ENCODE measurements around the gene WDR7.

Gene WDR7

DNA sequence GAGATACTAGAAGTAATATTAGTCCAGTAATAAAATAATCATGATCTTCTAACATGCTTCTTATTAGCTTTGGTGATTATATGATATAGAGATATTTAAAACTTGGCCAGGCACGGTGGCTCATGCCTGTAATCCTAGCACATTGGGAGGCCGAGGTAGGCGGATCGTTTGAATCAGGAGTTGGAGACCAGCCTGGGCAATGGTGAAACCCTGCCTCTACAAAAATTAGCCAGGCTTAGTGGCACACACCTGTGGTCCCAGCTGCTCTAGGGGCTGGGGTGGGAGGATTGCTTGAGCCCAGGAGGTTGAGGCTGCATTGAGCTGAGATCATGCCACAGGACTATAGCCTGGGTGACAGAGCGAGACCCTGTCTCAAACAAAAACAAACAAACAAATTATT lies 87.0 kb downstream of the WDR7 start:
- H3K9me3 ChIP-seq (ENCODE audit: control insufficient read depth in 5 of 5, low read length in 5 of 5): no peaks in the 10 kb centered on the region
- no peak overlapping the region for H3K9ac ChIP-seq (ENCODE audit: low read length in 5 of 5)
- no peak overlapping the region for H3K4me3 ChIP-seq (ENCODE audit: low read depth in 1 of 5, low read length in 5 of 5)
- peaks cover 0 to 10% (median 4%) of the 10 kb centered on the region in 5 donors for H3K36me3 ChIP-seq (ENCODE audit: control insufficient read depth in 5 of 5, insufficient read depth in 5 of 5, low read length in 5 of 5)
- H3K27me3 ChIP-seq (ENCODE audit: control insufficient read depth in 5 of 5, insufficient read depth in 4 of 5, low read length in 5 of 5): no peaks in the 10 kb centered on the region
- H3K4me1 ChIP-seq (ENCODE audit: control insufficient read depth in 5 of 5, insufficient read depth in 5 of 5, low read length in 5 of 5): no peaks in the 10 kb centered on the region
- H3K27ac ChIP-seq (ENCODE audit: low read depth, low read length): no peak overlapping the region

DNA sequence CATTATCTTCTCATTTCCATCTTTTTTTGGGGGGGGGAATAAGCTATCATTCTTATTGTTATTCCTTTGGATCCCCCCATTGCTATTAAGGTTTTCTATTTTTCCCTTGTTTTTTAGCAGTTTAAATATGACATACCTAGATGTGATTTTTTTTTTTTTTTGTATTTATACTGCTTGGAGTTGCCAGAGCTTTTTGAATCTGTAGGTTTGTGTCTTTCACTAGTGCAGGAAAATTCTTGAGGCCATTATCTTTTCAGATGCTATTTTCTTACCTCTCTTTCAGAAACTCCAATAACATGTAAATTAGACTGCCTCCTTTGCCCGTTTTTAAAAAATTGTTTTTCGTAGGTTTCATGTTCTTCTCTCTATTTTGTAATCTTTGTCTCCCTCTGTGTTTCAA lies 88.6 kb downstream of the WDR7 start:
- no peaks in the 10 kb centered on the region for H3K9me3 ChIP-seq (ENCODE audit: control insufficient read depth in 5 of 5, low read length in 5 of 5)
- no peak overlapping the region for H3K4me3 ChIP-seq (ENCODE audit: low read depth in 1 of 5, low read length in 5 of 5)
- no peak overlapping the region for H3K27ac ChIP-seq (ENCODE audit: low read depth, low read length)
- no peak overlapping the region for H3K9ac ChIP-seq (ENCODE audit: low read length in 5 of 5)
- H3K27me3 ChIP-seq (ENCODE audit: control insufficient read depth in 5 of 5, insufficient read depth in 4 of 5, low read length in 5 of 5): no peaks in the 10 kb centered on the region
- peaks cover 0 to 6% (median 0%) of the 10 kb centered on the region in 5 donors for H3K36me3 ChIP-seq (ENCODE audit: control insufficient read depth in 5 of 5, insufficient read depth in 5 of 5, low read length in 5 of 5)
- no peaks in the 10 kb centered on the region for H3K4me1 ChIP-seq (ENCODE audit: control insufficient read depth in 5 of 5, insufficient read depth in 5 of 5, low read length in 5 of 5)

DNA sequence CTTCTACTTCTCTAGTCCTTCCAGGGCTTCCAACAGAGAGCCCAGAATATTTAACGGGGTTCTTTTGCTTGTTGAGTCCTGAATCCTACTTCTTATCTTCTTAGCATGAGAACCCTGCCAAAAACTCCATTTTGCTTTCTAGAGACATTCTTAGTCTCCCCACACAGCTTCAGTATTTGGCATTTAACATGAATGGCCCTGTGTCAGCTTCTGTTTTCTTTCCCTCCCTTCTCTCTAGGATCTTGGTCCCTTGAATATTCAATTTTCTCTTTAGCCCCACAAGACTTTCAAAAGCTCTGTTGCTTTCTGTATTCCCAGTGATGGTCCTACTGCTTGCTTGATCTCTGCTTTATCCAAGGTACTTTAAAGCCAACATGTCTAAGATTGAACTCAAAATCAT lies 89.5 kb downstream of the WDR7 start:
- Histone ChIP-seq H3K4me1 (ENCODE audit: control insufficient read depth in 5 of 5, insufficient read depth in 5 of 5, low read length in 5 of 5) (no peaks in the 10 kb centered on the region), H3K4me3 (ENCODE audit: low read depth in 1 of 5, low read length in 5 of 5) (no peak overlapping the region), H3K27me3 (ENCODE audit: control insufficient read depth in 5 of 5, insufficient read depth in 4 of 5, low read length in 5 of 5) (no peaks in the 10 kb centered on the region), H3K9ac (ENCODE audit: low read length in 5 of 5) (no peak overlapping the region), H3K27ac (ENCODE audit: low read depth, low read length) (no peak overlapping the region), H3K36me3 (ENCODE audit: control insufficient read depth in 5 of 5, insufficient read depth in 5 of 5, low read length in 5 of 5) (peaks cover 0 to 4% (median 0%) of the 10 kb centered on the region in 5 donors), H3K9me3 (ENCODE audit: control insufficient read depth in 5 of 5, low read length in 5 of 5) (no peaks in the 10 kb centered on the region)

DNA sequence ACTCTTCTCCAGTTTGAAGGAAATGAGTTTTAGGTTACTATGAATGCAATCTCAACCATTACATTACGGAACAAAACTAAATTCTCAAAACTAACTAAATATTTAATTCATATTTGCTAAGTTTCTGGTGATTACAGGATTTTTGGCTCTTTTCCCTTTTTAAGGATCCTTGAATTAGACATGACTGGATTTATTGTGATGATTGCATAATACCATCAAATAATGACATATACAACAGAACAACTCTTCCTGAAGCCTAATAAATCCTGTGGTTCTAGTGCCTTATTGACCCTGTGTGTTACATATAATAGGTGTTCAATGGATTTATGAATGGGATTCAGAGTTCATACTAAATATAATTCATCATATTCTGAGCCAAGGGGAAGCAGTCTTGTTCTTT lies 90.5 kb downstream of the WDR7 start:
- H3K36me3 ChIP-seq (ENCODE audit: control insufficient read depth in 5 of 5, insufficient read depth in 5 of 5, low read length in 5 of 5): peaks cover 0 to 4% (median 0%) of the 10 kb centered on the region in 5 donors
- peaks cover 0 to 1% (median 0%) of the 10 kb centered on the region in 5 donors for H3K4me1 ChIP-seq (ENCODE audit: control insufficient read depth in 5 of 5, insufficient read depth in 5 of 5, low read length in 5 of 5)
- no peak overlapping the region for H3K4me3 ChIP-seq (ENCODE audit: low read depth in 1 of 5, low read length in 5 of 5)
- H3K9ac ChIP-seq (ENCODE audit: low read length in 5 of 5): no peak overlapping the region
- no peaks in the 10 kb centered on the region for H3K27me3 ChIP-seq (ENCODE audit: control insufficient read depth in 5 of 5, insufficient read depth in 4 of 5, low read length in 5 of 5)
- no peaks in the 10 kb centered on the region for H3K9me3 ChIP-seq (ENCODE audit: control insufficient read depth in 5 of 5, low read length in 5 of 5)
- H3K27ac ChIP-seq (ENCODE audit: low read depth, low read length): no peak overlapping the region

DNA sequence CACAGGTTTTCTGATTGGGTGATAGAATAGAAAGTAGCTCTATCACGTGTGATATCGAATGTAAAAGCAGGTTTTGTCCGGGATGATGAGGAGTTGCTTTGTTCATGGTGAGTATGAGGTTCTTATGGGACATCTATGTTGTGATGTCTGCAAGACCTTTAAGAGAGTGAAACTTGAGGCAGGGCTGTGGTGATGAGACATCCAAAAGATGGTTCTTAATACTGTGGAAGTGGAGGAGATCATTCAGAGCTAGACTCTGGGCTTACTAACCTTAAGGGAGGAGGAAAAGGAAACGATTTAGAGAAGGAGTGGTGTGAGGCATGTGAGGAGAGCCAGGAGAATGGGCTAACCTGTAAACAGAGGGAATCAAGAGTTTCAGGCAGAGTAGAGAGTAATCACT lies 92.0 kb downstream of the WDR7 start:
- Histone ChIP-seq H3K4me3 (ENCODE audit: low read depth in 1 of 5, low read length in 5 of 5) (no peak overlapping the region), H3K4me1 (ENCODE audit: control insufficient read depth in 5 of 5, insufficient read depth in 5 of 5, low read length in 5 of 5) (peaks cover 0 to 4% (median 0%) of the 10 kb centered on the region in 5 donors), H3K9me3 (ENCODE audit: control insufficient read depth in 5 of 5, low read length in 5 of 5) (no peaks in the 10 kb centered on the region), H3K9ac (ENCODE audit: low read length in 5 of 5) (no peak overlapping the region), H3K36me3 (ENCODE audit: control insufficient read depth in 5 of 5, insufficient read depth in 5 of 5, low read length in 5 of 5) (peaks cover 0 to 4% (median 0%) of the 10 kb centered on the region in 5 donors), H3K27me3 (ENCODE audit: control insufficient read depth in 5 of 5, insufficient read depth in 4 of 5, low read length in 5 of 5) (no peaks in the 10 kb centered on the region), H3K27ac (ENCODE audit: low read depth, low read length) (no peak overlapping the region)

DNA sequence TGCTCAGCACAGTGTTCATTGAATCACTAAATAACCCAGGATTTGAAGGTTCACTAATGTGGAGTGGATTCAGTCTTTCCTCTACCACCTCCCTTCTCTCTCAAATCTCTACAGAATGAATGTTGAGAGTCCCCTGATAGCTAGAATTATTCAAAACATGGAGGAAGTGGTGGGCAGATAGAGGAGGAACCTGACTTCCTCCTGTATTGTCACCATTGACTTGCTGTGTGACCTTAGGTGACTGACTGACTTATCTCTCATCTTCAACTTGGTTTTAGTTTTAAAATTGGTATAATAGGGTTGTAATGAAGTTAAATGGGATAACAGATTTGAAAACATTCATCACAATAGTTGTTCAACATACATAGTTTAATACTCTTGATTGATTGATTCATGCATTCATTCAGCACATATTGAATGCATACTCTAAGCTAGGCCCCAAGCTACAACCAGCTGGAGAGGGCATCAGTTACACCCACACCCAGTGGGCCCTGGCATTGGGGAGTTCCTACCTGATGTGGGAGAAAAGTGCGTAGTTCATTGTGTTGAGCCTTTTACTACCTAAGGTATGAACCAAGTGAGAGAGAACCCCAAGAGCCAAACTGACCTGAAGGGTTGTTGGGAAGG lies 96.0 kb downstream of the WDR7 start:
- no peak overlapping the region for H3K4me3 ChIP-seq (ENCODE audit: low read depth in 1 of 5, low read length in 5 of 5)
- peaks cover 0 to 4% (median 0%) of the 10 kb centered on the region in 5 donors for H3K4me1 ChIP-seq (ENCODE audit: control insufficient read depth in 5 of 5, insufficient read depth in 5 of 5, low read length in 5 of 5)
- no peaks in the 10 kb centered on the region for H3K27me3 ChIP-seq (ENCODE audit: control insufficient read depth in 5 of 5, insufficient read depth in 4 of 5, low read length in 5 of 5)
- H3K9me3 ChIP-seq (ENCODE audit: control insufficient read depth in 5 of 5, low read length in 5 of 5): no peaks in the 10 kb centered on the region
- H3K36me3 ChIP-seq (ENCODE audit: control insufficient read depth in 5 of 5, insufficient read depth in 5 of 5, low read length in 5 of 5): peaks cover 0 to 7% (median 0%) of the 10 kb centered on the region in 5 donors
- H3K9ac ChIP-seq (ENCODE audit: low read length in 5 of 5): no peak overlapping the region
- no peak overlapping the region for H3K27ac ChIP-seq (ENCODE audit: low read depth, low read length)

DNA sequence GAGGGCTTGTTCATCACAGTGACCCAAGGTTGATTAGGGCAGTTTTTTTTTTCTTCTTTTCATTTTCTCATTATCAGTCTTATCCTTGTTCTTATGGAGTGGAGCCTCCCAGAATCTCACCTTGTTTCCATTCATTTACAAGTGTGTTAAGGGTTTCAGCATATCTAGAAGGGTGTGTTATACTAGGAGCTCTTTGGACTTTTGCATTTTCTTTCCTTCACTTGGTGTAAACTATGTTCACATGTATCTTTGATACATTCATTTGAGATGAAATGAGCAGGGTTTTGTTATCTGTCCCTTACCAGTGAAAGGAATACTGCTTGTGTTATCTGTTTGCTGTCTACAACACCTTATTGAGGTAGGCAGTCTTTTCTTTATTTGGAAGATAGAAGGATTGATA lies 96.7 kb downstream of the WDR7 start:
- Histone ChIP-seq H3K4me3 (ENCODE audit: low read depth in 1 of 5, low read length in 5 of 5) (no peak overlapping the region), H3K9me3 (ENCODE audit: control insufficient read depth in 5 of 5, low read length in 5 of 5) (no peaks in the 10 kb centered on the region), H3K27me3 (ENCODE audit: control insufficient read depth in 5 of 5, insufficient read depth in 4 of 5, low read length in 5 of 5) (no peaks in the 10 kb centered on the region), H3K9ac (ENCODE audit: low read length in 5 of 5) (no peak overlapping the region), H3K27ac (ENCODE audit: low read depth, low read length) (no peak overlapping the region), H3K36me3 (ENCODE audit: control insufficient read depth in 5 of 5, insufficient read depth in 5 of 5, low read length in 5 of 5) (peaks cover 0 to 7% (median 0%) of the 10 kb centered on the region in 5 donors), H3K4me1 (ENCODE audit: control insufficient read depth in 5 of 5, insufficient read depth in 5 of 5, low read length in 5 of 5) (peaks cover 0 to 4% (median 0%) of the 10 kb centered on the region in 5 donors)

DNA sequence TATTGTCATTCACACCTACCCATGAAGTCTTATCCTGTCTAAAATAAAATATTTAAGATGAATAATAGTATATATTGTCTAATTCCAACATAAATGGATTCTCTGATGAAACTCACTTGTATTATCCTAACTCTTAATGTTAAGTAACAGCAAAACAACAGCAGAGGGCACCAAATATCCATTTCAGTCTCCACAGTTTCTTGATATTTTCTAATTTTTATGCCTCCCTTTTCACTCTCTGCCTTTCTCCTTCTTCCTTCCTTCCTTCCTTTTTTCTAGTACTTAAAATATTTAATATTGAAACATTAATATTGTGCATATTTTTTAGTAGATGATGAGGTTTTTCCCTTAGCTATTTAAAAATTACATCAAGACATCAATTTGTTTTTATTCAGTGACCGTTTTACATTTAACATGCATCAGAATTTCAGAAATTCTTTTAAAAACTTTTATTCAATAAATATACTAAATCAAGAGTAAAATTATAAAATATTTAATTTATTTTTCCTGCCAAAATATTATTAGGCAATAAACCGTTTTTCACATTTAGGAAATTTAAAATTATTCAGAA lies 97.6 kb downstream of the WDR7 start:
- no peaks in the 10 kb centered on the region for H3K9me3 ChIP-seq (ENCODE audit: control insufficient read depth in 5 of 5, low read length in 5 of 5)
- no peak overlapping the region for H3K4me3 ChIP-seq (ENCODE audit: low read depth in 1 of 5, low read length in 5 of 5)
- no peak overlapping the region for H3K9ac ChIP-seq (ENCODE audit: low read length in 5 of 5)
- peaks cover 0 to 7% (median 0%) of the 10 kb centered on the region in 5 donors for H3K36me3 ChIP-seq (ENCODE audit: control insufficient read depth in 5 of 5, insufficient read depth in 5 of 5, low read length in 5 of 5)
- H3K27me3 ChIP-seq (ENCODE audit: control insufficient read depth in 5 of 5, insufficient read depth in 4 of 5, low read length in 5 of 5): no peaks in the 10 kb centered on the region
- peaks cover 0 to 4% (median 0%) of the 10 kb centered on the region in 5 donors for H3K4me1 ChIP-seq (ENCODE audit: control insufficient read depth in 5 of 5, insufficient read depth in 5 of 5, low read length in 5 of 5)
- no peak overlapping the region for H3K27ac ChIP-seq (ENCODE audit: low read depth, low read length)

DNA sequence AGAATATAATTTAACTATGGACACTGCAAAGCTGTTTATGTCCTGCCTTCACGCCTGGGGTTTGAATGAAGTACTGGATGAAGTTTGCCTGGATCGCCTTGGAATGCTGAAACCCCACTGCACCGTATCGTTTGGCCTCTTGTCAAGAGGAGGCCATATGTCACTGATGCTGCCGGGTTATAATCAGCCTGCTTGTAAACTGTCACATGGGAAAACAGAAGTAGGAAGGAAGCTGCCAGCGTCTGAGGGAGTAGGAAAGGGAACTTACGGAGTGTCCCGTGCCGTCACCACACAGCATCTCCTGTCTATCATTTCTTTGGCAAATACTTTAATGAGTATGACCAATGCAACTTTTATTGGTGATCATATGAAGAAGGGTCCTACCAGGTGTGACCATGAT lies 105.8 kb downstream of the WDR7 start:
- peaks cover 0 to 5% (median 0%) of the 10 kb centered on the region in 5 donors for H3K9me3 ChIP-seq (ENCODE audit: control insufficient read depth in 5 of 5, low read length in 5 of 5)
- peaks cover 0 to 12% (median 5%) of the 10 kb centered on the region in 5 donors for H3K36me3 ChIP-seq (ENCODE audit: control insufficient read depth in 5 of 5, insufficient read depth in 5 of 5, low read length in 5 of 5)
- no peak overlapping the region for H3K27ac ChIP-seq (ENCODE audit: low read depth, low read length)
- H3K4me1 ChIP-seq (ENCODE audit: control insufficient read depth in 5 of 5, insufficient read depth in 5 of 5, low read length in 5 of 5): peaks cover 0 to 6% (median 0%) of the 10 kb centered on the region in 5 donors
- H3K4me3 ChIP-seq (ENCODE audit: low read depth in 1 of 5, low read length in 5 of 5): no peak overlapping the region
- no peak overlapping the region for H3K9ac ChIP-seq (ENCODE audit: low read length in 5 of 5)
- H3K27me3 ChIP-seq (ENCODE audit: control insufficient read depth in 5 of 5, insufficient read depth in 4 of 5, low read length in 5 of 5): no peaks in the 10 kb centered on the region

DNA sequence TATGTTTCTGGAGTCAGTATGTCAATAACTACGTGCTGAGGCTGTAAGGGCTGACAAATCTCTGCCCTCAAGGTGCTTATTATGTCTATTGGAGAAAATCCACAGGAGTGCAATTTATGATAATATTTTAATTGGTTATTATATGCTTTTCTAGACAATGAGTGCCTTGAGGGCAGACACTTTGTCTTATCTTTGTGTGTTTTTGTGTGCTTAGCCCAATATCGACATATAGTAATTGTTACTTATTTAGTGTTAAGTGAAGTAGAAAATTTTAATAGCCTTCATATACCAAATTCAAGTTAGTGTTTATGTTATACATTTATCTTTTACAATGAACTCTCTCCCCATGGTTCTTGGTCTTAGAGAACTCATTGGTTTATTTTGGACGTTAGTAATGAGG lies 118.9 kb downstream of the WDR7 start:
- Histone ChIP-seq H3K27ac (ENCODE audit: low read depth, low read length) (no peak overlapping the region), H3K36me3 (ENCODE audit: control insufficient read depth in 5 of 5, insufficient read depth in 5 of 5, low read length in 5 of 5) (peaks cover 0 to 9% (median 4%) of the 10 kb centered on the region in 5 donors), H3K27me3 (ENCODE audit: control insufficient read depth in 5 of 5, insufficient read depth in 4 of 5, low read length in 5 of 5) (no peaks in the 10 kb centered on the region), H3K9ac (ENCODE audit: low read length in 5 of 5) (no peak overlapping the region), H3K4me1 (ENCODE audit: control insufficient read depth in 5 of 5, insufficient read depth in 5 of 5, low read length in 5 of 5) (no peaks in the 10 kb centered on the region), H3K4me3 (ENCODE audit: low read depth in 1 of 5, low read length in 5 of 5) (no peak overlapping the region), H3K9me3 (ENCODE audit: control insufficient read depth in 5 of 5, low read length in 5 of 5) (no peaks in the 10 kb centered on the region)
